SH-SY5Y (cell line): ENCODE results near the gene MRPS27.

Source experiments
- GATA2 ChIP-seq: IDR thresholded peaks from 2 replicates; pipeline ENCODE4 v1.6.1; 2011; ENCODE audit warnings: mild to moderate bottlenecking, low read depth, low read length
- GATA3 ChIP-seq: IDR thresholded peaks from 2 replicates; pipeline ENCODE4 v1.6.1; 2011; ENCODE audit warnings: low read depth, mild to moderate bottlenecking, low read length, moderate library complexity

GRCh38 chr5:72237415-72237814 lies 82.6 kb downstream of the MRPS27 start:
- no peak for TF ChIP-seq GATA2
- TF ChIP-seq GATA3 = no peak
